Stimulated activated CD8-positive, alpha-beta memory T cell treated with anti-CD3 and anti-CD28 coated beads, Interleukin-2, amount 100 ng/mL, for 48 hours (primary cell): ENCODE measurements around the gene NAV1.

Experiments used
- DNase-seq, 2 donors: peaks; one replicate each; pipeline ENCODE4 v3.0.0-alpha.2; 2020; ENCODE audit warnings: low read depth in 2 of 2

NAV1 gene

DNA sequence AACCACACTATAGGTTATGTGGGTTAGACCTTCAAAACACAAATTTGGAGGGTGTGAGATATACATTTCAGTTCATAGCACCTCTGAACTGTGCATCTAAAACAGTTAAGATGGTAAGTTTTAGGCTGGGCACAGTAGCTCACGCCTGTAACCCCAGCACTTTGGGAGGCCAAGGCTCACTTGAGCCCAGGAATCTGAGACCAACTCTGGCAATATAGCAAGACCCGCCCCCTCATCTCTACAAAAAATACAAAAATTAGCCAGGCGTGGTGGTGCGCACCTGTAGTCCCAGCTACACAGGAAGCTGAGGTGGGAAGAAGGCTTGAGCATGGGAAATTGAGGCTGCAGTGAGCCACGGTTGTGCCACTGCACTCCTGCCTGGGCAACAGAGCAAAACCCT is 47.9 kb downstream of the NAV1 start:
- no peak for DNase-seq

DNA sequence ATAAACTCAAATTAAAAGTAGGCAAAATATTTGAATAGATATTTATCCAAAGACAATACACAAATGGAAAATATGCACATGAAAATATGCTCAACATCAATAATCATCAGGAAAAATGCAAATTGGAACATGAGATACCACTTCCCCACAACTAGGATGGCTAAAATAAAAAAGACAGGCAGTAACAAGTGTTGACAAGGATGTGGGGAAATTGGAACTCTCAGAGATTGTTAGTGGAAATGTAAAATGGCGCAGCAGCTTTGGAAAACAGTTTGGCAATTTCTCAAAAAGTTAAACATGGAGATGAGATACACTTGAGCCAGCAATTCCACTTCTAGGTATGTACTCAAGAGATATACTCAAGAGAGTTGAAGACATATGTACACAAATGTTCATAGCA is 48.8 kb downstream of the NAV1 start:
- DNase-seq: no peak
